Heart left ventricle (tissue), 16 donors: ENCODE results near the gene CARD10. TPM values are rescaled to one million over a fixed set of nuclear protein-coding genes. Genes with fewer than 3 reads are reported as not detected.

Experiments used
- ATAC-seq, 4 donors: fragments of 200-7000 bp; cut with Tn5 transposase; one replicate each; pipeline ENCODE4 v1.9.1; 2020 to 2022; ENCODE audit warnings: moderate library complexity in 4 of 4, mild to moderate bottlenecking in 3 of 4, moderate number of reproducible peaks in 1 of 4
- DNase-seq, 5 donors: peaks; one replicate each; pipeline ENCODE4 v3.0.0-alpha.2; 2020
- H3K27ac ChIP-seq, 12 donors: fragments of 200-600 bp; sonication (generic) in 4 of 12; one replicate each; pipeline versions ENCODE4 v1.5.0 to v1.8.0; 2016 to 2022; ENCODE audit warnings: mild to moderate bottlenecking in 2 of 12
- H3K27me3 ChIP-seq, 9 donors: fragments of 200-600 bp; sonication (generic) in 2 of 9; one replicate each; pipeline versions ENCODE4 v1.5.1 to v1.8.0; 2016 to 2022; ENCODE audit warnings: mild to moderate bottlenecking in 3 of 9
- H3K36me3 ChIP-seq, 9 donors: fragments of 200-600 bp; sonication (generic) in 2 of 9; one replicate each; pipeline versions ENCODE4 v1.5.0 to v1.8.0; 2018 to 2022; ENCODE audit warnings: mild to moderate bottlenecking in 2 of 9
- H3K4me1 ChIP-seq, 12 donors: fragments of 200-600 bp; sonication (generic) in 4 of 12; one replicate each; pipeline versions ENCODE4 v1.5.0 to v1.8.0; 2016 to 2022; ENCODE audit warnings: mild to moderate bottlenecking in 3 of 12
- H3K4me3 ChIP-seq, 12 donors: fragments of 200-600 bp; sonication (generic) in 4 of 12; one replicate each; pipeline versions ENCODE4 v1.5.0 to v1.8.0; 2017 to 2022; ENCODE audit warnings: mild to moderate bottlenecking in 9 of 12, moderate library complexity in 4 of 12
- H3K9me3 ChIP-seq, 12 donors: fragments of 200-600 bp; sonication (generic) in 4 of 12; one replicate each; pipeline versions ENCODE4 v1.5.0 to v1.8.0; 2016 to 2022; ENCODE audit warnings: mild to moderate bottlenecking in 1 of 12
- CTCF ChIP-seq, 12 donors: fragments of 200-600 bp; sonication (generic) in 4 of 12; IDR thresholded peaks; one replicate each; pipeline versions ENCODE4 v1.5.0 to v1.8.0; 2018 to 2022; ENCODE audit warnings: antibody characterized with exemption in 12 of 12, mild to moderate bottlenecking in 5 of 12
- POLR2A ChIP-seq, 2 donors: fragments of 450-650 bp; IDR thresholded peaks; one replicate each; pipeline ENCODE4 v1.6.1; 2017; ENCODE audit warnings: antibody characterized with exemption in 2 of 2, mild to moderate bottlenecking in 2 of 2, moderate library complexity in 2 of 2
- WGBS, 4 donors: extraction: QIAGEN DNeasy Blood & Tissue Kit in 2 of 4; methylation state at CpG; one replicate each; pipeline versions ENCODE4 v1.1.5 to v1.1.7; 2013 to 2018; 5-methylcytosine and 5-hydroxymethylcytosine counted together
- intact Hi-C, 10 donors: fragments of 100-400 bp; cut with DNase I; formaldehyde crosslinking; loops; one replicate each; pipeline versions ENCODE4 v1.11.1 to v1.14.2; 2022
- polyA plus RNA-seq, 2 donors: library from polyadenylated mRNA; stranded (reverse); fragments of 200-250 nt; gene quantifications; one replicate each; pipeline ENCODE4 v1.2.3, GENCODE V29; 2013
- total RNA-seq, 9 donors: library from RNA; depleted of rRNA in 2 of 9; stranded (reverse); fragments of >200 nt in 2 of 9; fragmentation: NEBNext Ultra II Directional in 3 of 9; extraction: Animal tissue kit (Norgen Biotek cat#: 25700) in 3 of 9; gene quantifications; one replicate each; pipeline versions ENCODE4 v1.1.0 to v1.2.4, GENCODE V29; 2016 to 2023
- donor health status: ischemic (EF 13 %, LVEDD 7.1; RV severe dilation, severe dysfunction).
- donor health status: healthy with polysubstance abuse.
- donor health status: DM: no; HTN: yes; CAD: no.
- donor health status: DM: no; HTN: no; CAD: no.
- donor health status: ischemic (EF 25% LVEDD 6.9; RV normal size, moderate dysfunction).
- donor health status: ischemic (EF 25% LVEDD 5.7; RV mildly dilated, moderate dysfunction).
- donor health status: healthy.
- donor health status: DM: yes; HTN: yes; CAD: no.
- donor health status: ischemic (EF 35%, LVEDD 5.7; RV mildly dilated, moderate dysfunction).
- donor health status: nonischemic (EF 11% LVEDD 7.7; RV severe dilation, severe dysfunction).
- donor health status: DM: yes; HTN: yes; CAD: no.
- donor health status: PGD.
- donor health status: ischemic (EF 29% LVEDD 5.4; RV normal size, mild dysfunction).
- donor health status: nonischemic (EF 23%, LVEDD 6.1; RV moderate dilation, normal function).

The CARD10 gene
- total and polyA plus RNA-seq, 11 donors = 5.2 to 13.9 (median 8.1) TPM

GRCh38 chr22:37497062-37497599 is 22.1 kb downstream of the CARD10 start:
- TF ChIP-seq CTCF (IDR thresholded peaks at IDR 0.05) (no peak), POLR2A (IDR thresholded peaks at IDR 0.05) (no peak)
- Histone ChIP-seq H3K9me3 (no peaks in the 10 kb centered on the region), H3K27ac (peak overlapping the region in 1 of 12 donors; percentile 5), H3K27me3 (peaks cover 0 to 5% (median 0%) of the 10 kb centered on the region in 9 donors), H3K36me3 (peaks cover 0 to 45% (median 2%) of the 10 kb centered on the region in 9 donors), H3K4me3 (no peak overlapping the region), H3K4me1 (peaks cover 0 to 48% (median 30%) of the 10 kb centered on the region in 12 donors)
- no peak for ATAC-seq
- DNase-seq = no peak
- 77 to 86% (median 84%) methylated on average over 10 to 12 of the region's 12 CpGs for WGBS, 4 donors
- intact Hi-C loops = no loop called here

- no peak for DNase-seq
- intact Hi-C loops = no loop called here
- Histone ChIP-seq H3K27me3 (peaks cover 0 to 5% (median 0%) of the 10 kb centered on the region in 9 donors), H3K9me3 (no peaks in the 10 kb centered on the region), H3K27ac (no peak overlapping the region), H3K36me3 (peaks cover 0 to 45% (median 2%) of the 10 kb centered on the region in 9 donors), H3K4me1 (peaks cover 0 to 43% (median 26%) of the 10 kb centered on the region in 12 donors), H3K4me3 (no peak overlapping the region)
- 77 to 90% (median 83%) methylated on average over 8 to 11 of the region's 11 CpGs for WGBS, 4 donors
- no peak for ATAC-seq
- TF ChIP-seq POLR2A (IDR thresholded peaks at IDR 0.05) = no peak
- no peak for TF ChIP-seq CTCF (IDR thresholded peaks at IDR 0.05)
Measured at GRCh38 chr22:37496651-37497050, 22.6 kb downstream of the CARD10 start.

- DNase-seq (no peak), ATAC-seq (no peak)
- H3K4me1 ChIP-seq = peaks cover 0 to 17% (median 8%) of the 10 kb centered on the region in 12 donors
- no peak for TF ChIP-seq POLR2A (IDR thresholded peaks at IDR 0.05)
- no peak for TF ChIP-seq CTCF (IDR thresholded peaks at IDR 0.05)
- H3K27ac ChIP-seq = no peak overlapping the region
- intact Hi-C loops = no loop called here
- 78 to 92% (median 87%) methylated on average over 4 to 10 of the region's 10 CpGs for WGBS, 4 donors
- H3K36me3 ChIP-seq = peaks cover 0 to 45% (median 7%) of the 10 kb centered on the region in 9 donors
- no peaks in the 10 kb centered on the region for H3K9me3 ChIP-seq
- H3K4me3 ChIP-seq = no peak overlapping the region
- H3K27me3 ChIP-seq = peaks cover 0 to 4% (median 0%) of the 10 kb centered on the region in 9 donors
Measured at GRCh38 chr22:37493979-37494378, 25.2 kb downstream of the CARD10 start.

GRCh38 chr22:37492428-37493344 is 26.5 kb downstream of the CARD10 start:
- Histone ChIP-seq H3K27me3 (peaks cover 0 to 4% (median 0%) of the 10 kb centered on the region in 9 donors), H3K9me3 (no peaks in the 10 kb centered on the region), H3K36me3 (peaks cover 0 to 45% (median 7%) of the 10 kb centered on the region in 9 donors), H3K4me1 (peaks cover 0 to 9% (median under 1%) of the 10 kb centered on the region in 12 donors), H3K4me3 (no peak overlapping the region), H3K27ac (peak overlapping the region in 1 of 12 donors; percentile 19)
- DNase-seq (no peak), ATAC-seq (peak in 1 of 4 donors; percentile 13)
- intact Hi-C loops = no loop called here
- TF ChIP-seq CTCF (IDR thresholded peaks at IDR 0.05) (peak in 9 of 12 donors; percentile 7 to 40 (median 32)), POLR2A (IDR thresholded peaks at IDR 0.05) (no peak)
- 62 to 69% (median 68%) methylated on average over 20 to 24 of the region's 24 CpGs for WGBS, 4 donors
